ENCODE measurements around the gene ZBED1.
A peak's percentile ranks its signal among the peaks of the same experiment; 100 is the strongest.
"Not testable (repeated sequence)": the region's sequence is repeated elsewhere in the genome, so short reads cannot be mapped to it uniquely, and the experiment has no call there.

Gene ZBED1

GRCh38 chrX:2456091-2456490 is 44.7 kb downstream of the ZBED1 start:
- not testable (repeated sequence) for DNase-seq (ENCODE audit: low spot score)

- not testable (repeated sequence) for DNase-seq (ENCODE audit: low spot score)
Measured at GRCh38 chrX:2454620-2455019, 46.2 kb downstream of the ZBED1 start.

- DNase-seq (ENCODE audit: low spot score), result no peak
Measured at GRCh38 chrX:2452799-2453198, 48.0 kb downstream of the ZBED1 start.

GRCh38 chrX:2452317-2452784 is 48.4 kb downstream of the ZBED1 start:
- DNase-seq (ENCODE audit: low spot score), result no peak

GRCh38 chrX:2451501-2452316 is 49.1 kb downstream of the ZBED1 start:
- peak; percentile 4 for DNase-seq (ENCODE audit: low spot score)

- no peak for DNase-seq (ENCODE audit: low spot score)
Measured at GRCh38 chrX:2450681-2451080, 50.1 kb downstream of the ZBED1 start.

- no peak for DNase-seq (ENCODE audit: low spot score)
Measured at GRCh38 chrX:2449135-2449886, 51.5 kb downstream of the ZBED1 start.

- DNase-seq (ENCODE audit: low spot score), result no peak
Measured at GRCh38 chrX:2447484-2447883, 53.3 kb downstream of the ZBED1 start.

- no peak for DNase-seq (ENCODE audit: low spot score)
Measured at GRCh38 chrX:2446815-2447214, 54.0 kb downstream of the ZBED1 start.

- no peak for DNase-seq (ENCODE audit: low spot score)
Measured at GRCh38 chrX:2445662-2446623, 54.8 kb downstream of the ZBED1 start.

- no peak for DNase-seq (ENCODE audit: low spot score)
Measured at GRCh38 chrX:2442694-2443093, 58.1 kb downstream of the ZBED1 start.

- DNase-seq (ENCODE audit: low spot score), result no peak
Measured at GRCh38 chrX:2441466-2441865, 59.3 kb downstream of the ZBED1 start.

GRCh38 chrX:2439613-2440012 is 61.2 kb downstream of the ZBED1 start:
- DNase-seq (ENCODE audit: low spot score), result no peak
